ENCODE data around the gene SLC51A.

Gene SLC51A

DNA sequence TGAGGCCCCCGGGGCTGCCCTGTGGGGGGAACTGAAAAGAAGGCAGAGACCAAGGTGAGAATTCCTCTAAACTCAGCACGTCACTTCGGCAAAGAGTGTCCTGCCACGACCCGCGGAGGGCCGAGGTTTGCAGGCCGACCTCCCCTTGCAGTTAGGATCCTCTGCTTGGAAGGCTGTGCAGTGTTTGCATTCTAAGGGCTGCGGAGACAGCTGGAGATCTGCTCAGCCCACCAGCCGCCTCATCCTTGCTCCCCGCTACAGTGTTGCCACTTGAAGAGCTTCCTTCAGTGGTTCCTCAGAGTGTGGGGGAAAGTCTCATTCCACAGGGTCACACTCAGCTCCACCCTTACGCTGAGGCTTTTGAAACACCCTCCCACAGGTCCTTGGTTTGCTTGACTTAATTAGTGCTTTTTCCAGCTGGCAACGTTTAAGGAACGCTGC is 10.8 kb downstream of the SLC51A start:
- H3K36me3 ChIP-seq (replicated peaks) = no peaks in the 10 kb centered on the region
- H3K27ac ChIP-seq = no peak overlapping the region
- H3K4me3 ChIP-seq (ENCODE audit: low read depth, low read length) = no peak overlapping the region
- no peak for DNase-seq
- no peaks in the 10 kb centered on the region for H3K27me3 ChIP-seq (replicated peaks)
- in situ Hi-C loops (cut with HindIII; ENCODE audit: low pct_ligation_motif_present, low sequenced_read_pairs) = no loop called here
- TF ChIP-seq, protein P1, sequence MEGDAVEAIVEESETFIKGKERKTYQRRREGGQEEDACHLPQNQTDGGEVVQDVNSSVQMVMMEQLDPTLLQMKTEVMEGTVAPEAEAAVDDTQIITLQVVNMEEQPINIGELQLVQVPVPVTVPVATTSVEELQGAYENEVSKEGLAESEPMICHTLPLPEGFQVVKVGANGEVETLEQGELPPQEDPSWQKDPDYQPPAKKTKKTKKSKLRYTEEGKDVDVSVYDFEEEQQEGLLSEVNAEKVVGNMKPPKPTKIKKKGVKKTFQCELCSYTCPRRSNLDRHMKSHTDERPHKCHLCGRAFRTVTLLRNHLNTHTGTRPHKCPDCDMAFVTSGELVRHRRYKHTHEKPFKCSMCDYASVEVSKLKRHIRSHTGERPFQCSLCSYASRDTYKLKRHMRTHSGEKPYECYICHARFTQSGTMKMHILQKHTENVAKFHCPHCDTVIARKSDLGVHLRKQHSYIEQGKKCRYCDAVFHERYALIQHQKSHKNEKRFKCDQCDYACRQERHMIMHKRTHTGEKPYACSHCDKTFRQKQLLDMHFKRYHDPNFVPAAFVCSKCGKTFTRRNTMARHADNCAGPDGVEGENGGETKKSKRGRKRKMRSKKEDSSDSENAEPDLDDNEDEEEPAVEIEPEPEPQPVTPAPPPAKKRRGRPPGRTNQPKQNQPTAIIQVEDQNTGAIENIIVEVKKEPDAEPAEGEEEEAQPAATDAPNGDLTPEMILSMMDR (IDR thresholded peaks at IDR 0.05; ENCODE audit: low read depth, low read length, missing control alignments) = no peak

DNA sequence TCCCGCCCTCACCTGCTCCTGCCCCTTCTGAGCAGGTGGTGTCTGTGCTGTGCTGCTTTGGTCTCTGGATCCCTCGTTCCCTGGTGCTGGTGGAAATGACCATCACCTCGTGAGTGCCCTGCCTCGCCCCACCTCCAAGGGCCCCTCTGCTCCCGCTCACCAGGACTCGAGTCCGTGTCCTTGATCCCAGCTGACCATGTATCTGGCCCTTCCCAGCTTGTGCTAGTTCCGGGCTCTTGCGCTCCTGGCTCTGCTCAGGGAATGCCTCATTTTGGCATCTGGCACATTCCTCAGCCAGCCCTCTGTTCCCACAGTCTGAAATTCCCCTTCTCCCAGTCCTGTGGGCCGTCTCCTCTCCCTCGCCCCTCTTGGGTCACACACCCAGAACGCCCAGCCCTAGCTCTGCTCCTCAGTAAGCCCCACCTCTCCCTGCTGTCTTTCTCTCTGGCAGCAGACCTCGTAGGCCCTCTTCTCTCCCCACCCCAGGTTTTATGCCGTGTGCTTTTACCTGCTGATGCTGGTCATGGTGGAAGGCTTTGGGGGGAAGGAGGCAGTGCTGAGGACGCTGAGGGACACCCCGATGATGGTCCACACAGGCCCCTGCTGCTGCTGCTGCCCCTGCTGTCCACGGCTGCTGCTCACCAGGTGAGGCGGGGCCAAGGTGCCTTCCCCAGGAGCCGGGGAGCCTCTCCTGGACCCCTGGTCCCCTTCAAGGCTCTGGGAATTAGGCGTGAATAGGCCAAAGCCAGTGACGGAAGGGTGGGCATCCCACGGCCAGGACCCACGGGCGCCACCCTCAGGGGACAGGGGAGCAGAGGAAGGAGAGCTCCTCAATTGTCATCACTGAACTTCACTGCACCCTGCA is 11.5 kb downstream of the SLC51A start:
- Histone ChIP-seq H3K4me3 (ENCODE audit: low read depth, low read length) (no peak overlapping the region), H3K27ac (no peak overlapping the region), H3K27me3 (replicated peaks) (no peaks in the 10 kb centered on the region), H3K36me3 (replicated peaks) (no peaks in the 10 kb centered on the region)
- in situ Hi-C loops (cut with HindIII; ENCODE audit: low pct_ligation_motif_present, low sequenced_read_pairs) = no loop called here
- TF ChIP-seq, protein P1 (IDR thresholded peaks at IDR 0.05; ENCODE audit: low read depth, low read length, missing control alignments) = no peak
- DNase-seq = no peak

DNA sequence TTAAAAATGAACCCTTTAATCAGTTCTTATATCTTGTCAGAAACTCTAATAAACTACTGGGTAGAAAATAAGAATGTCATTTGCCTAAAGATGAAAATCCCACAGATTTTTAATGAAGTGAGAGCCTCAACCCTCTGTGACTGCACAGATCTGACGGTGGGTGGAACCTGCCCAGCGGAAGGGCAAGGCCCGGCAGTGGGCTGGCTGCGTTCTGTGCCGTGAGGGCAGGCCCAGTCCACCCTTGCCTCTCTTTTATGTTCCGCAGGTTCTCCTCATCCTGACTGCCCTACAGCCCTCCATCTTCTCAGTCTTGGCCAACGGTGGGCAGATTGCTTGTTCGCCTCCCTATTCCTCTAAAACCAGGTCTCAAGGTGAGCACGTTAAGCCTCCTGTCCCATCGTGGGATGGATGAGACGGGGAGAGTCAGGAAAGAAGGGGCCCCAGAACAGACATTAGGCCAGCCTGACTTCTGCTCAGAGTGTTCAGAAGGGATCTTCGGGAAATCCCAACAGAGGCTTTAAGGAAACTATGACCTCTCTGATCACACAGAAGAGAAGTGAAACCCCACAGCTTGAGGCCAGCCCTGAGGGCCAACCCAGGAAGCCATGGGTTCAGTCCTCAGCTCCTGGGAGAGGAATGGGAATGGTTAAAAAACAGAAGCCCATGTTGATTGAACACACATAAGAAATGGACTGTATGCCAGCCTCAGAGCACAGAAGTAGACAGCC is 16.0 kb downstream of the SLC51A start:
- TF ChIP-seq, protein P1 (IDR thresholded peaks at IDR 0.05; ENCODE audit: low read depth, low read length, missing control alignments) = no peak
- Histone ChIP-seq H3K4me3 (ENCODE audit: low read depth, low read length) (no peak overlapping the region), H3K27ac (no peak overlapping the region), H3K36me3 (replicated peaks) (peaks cover 6% of the 10 kb centered on the region), H3K27me3 (replicated peaks) (no peaks in the 10 kb centered on the region)
- DNase-seq = no peak
- in situ Hi-C loops (cut with HindIII; ENCODE audit: low pct_ligation_motif_present, low sequenced_read_pairs) = no loop called here

DNA sequence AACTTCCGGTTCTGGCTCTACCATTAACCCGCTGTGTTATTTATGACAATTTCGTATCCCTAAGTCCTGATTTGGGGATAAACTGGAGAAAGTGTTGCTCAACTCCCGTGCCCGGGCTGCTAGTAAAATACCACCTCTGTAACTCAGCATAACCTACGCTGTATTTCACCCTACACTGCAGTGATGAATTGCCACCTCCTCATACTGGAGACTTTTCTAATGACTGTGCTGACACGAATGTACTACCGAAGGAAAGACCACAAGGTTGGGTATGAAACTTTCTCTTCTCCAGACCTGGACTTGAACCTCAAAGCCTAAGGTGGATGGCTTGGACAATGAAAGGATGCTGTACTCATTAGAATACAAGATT is 16.5 kb downstream of the SLC51A start:
- in situ Hi-C loops (cut with HindIII; ENCODE audit: low pct_ligation_motif_present, low sequenced_read_pairs) = no loop called here
- no peaks in the 10 kb centered on the region for H3K27me3 ChIP-seq (replicated peaks)
- no peak overlapping the region for H3K4me3 ChIP-seq (ENCODE audit: low read depth, low read length)
- H3K27ac ChIP-seq = no peak overlapping the region
- peaks cover 12% of the 10 kb centered on the region for H3K36me3 ChIP-seq (replicated peaks)
- no peak for DNase-seq
- TF ChIP-seq, protein P1 (IDR thresholded peaks at IDR 0.05; ENCODE audit: low read depth, low read length, missing control alignments) = no peak

DNA sequence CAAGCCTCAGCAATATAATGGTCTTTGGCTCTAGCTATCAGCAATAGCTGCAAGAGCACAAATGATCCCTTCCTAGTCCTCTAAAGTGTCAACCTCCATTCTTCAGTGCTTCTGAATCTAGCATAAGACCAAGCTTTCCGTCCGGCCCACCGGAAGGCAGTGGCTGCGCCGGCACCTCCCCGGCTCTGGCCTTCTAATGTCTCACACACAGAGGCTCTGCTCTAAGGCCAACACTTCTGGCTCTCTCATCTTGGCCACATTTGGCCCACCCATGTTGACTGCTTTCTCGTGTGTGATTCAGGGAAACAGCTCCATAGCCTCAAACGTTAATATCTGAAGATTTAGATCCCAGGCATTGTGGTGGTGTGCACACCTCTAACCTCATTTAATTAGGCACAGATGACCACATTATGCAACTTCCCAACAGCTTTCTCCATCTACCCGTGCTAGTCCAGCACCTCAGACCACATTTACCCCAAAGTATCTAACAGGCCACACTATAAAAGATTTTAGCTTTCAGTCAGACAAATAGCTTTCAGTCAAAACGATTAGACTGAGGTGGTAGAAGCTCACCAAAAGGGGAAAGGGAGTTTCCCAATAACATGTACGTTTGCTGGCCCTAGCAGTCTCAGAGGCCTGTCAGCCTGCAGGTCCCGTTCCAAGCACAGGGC is 19.3 kb downstream of the SLC51A start:
- in situ Hi-C loops (cut with HindIII; ENCODE audit: low pct_ligation_motif_present, low sequenced_read_pairs) = no loop called here
- TF ChIP-seq, protein P1 (IDR thresholded peaks at IDR 0.05; ENCODE audit: low read depth, low read length, missing control alignments) = no peak
- Histone ChIP-seq H3K36me3 (replicated peaks) (peaks cover 27% of the 10 kb centered on the region), H3K27ac (no peak overlapping the region), H3K27me3 (replicated peaks) (no peaks in the 10 kb centered on the region), H3K4me3 (ENCODE audit: low read depth, low read length) (no peak overlapping the region)
- no peak for DNase-seq
